GM21723 (cell line): Measurements from ENCODE around the gene TDRD12.
"Not testable (repeated sequence)": the region's sequence is repeated elsewhere in the genome, so short reads cannot be mapped to it uniquely, and the experiment has no call there.

Source experiments
- ATAC-seq: cut with Tn5 transposase; IDR thresholded peaks from one replicate; pipeline ENCODE4 v1.9.1; 2021; ENCODE audit warnings: mild to moderate bottlenecking, moderate library complexity; ENCODE audit not compliant: unreplicated experiment

Gene TDRD12

GRCh38 chr19:32828139-32828538, 108.6 kb downstream of the TDRD12 start:
- ATAC-seq: no peak

- ATAC-seq: no peak
Measured at GRCh38 chr19:32828643-32829344, 109.2 kb downstream of the TDRD12 start.

GRCh38 chr19:32829345-32829896, 109.9 kb downstream of the TDRD12 start:
- no peak for ATAC-seq

- ATAC-seq: no peak
Measured at GRCh38 chr19:32830231-32831014, 110.9 kb downstream of the TDRD12 start.

GRCh38 chr19:32831611-32832010, 112.0 kb downstream of the TDRD12 start:
- ATAC-seq: no peak

GRCh38 chr19:32832094-32832493, 112.5 kb downstream of the TDRD12 start:
- not testable (repeated sequence) for ATAC-seq

GRCh38 chr19:32832825-32833224, 113.3 kb downstream of the TDRD12 start:
- not testable (repeated sequence) for ATAC-seq

- not testable (repeated sequence) for ATAC-seq
Measured at GRCh38 chr19:32833388-32833787, 113.8 kb downstream of the TDRD12 start.

GRCh38 chr19:32837531-32837930, 118.0 kb downstream of the TDRD12 start:
- ATAC-seq: no peak

GRCh38 chr19:32842061-32842460, 122.5 kb downstream of the TDRD12 start:
- ATAC-seq: no peak

GRCh38 chr19:32843716-32844245, 124.2 kb downstream of the TDRD12 start:
- ATAC-seq: no peak

GRCh38 chr19:32848035-32848434, 128.5 kb downstream of the TDRD12 start:
- ATAC-seq: not testable (repeated sequence)

GRCh38 chr19:32852216-32852615, 132.6 kb downstream of the TDRD12 start:
- ATAC-seq: no peak

- not testable (repeated sequence) for ATAC-seq
Measured at GRCh38 chr19:32856818-32857217, 137.3 kb downstream of the TDRD12 start.

GRCh38 chr19:32857584-32857983, 138.0 kb downstream of the TDRD12 start:
- ATAC-seq: no peak

GRCh38 chr19:32858155-32858554, 138.6 kb downstream of the TDRD12 start:
- no peak for ATAC-seq

GRCh38 chr19:32858559-32858958, 139.0 kb downstream of the TDRD12 start:
- ATAC-seq: no peak

GRCh38 chr19:32859591-32859990, 140.0 kb downstream of the TDRD12 start:
- ATAC-seq: no peak

GRCh38 chr19:32861596-32861995, 142.0 kb downstream of the TDRD12 start:
- ATAC-seq: no peak

- no peak for ATAC-seq
Measured at GRCh38 chr19:32862173-32862572, 142.6 kb downstream of the TDRD12 start.

GRCh38 chr19:32862741-32863140, 143.2 kb downstream of the TDRD12 start:
- no peak for ATAC-seq

GRCh38 chr19:32863301-32863700, 143.7 kb downstream of the TDRD12 start:
- no peak for ATAC-seq
